Measurements from ENCODE around the gene CWC27.

CWC27 gene

DNA sequence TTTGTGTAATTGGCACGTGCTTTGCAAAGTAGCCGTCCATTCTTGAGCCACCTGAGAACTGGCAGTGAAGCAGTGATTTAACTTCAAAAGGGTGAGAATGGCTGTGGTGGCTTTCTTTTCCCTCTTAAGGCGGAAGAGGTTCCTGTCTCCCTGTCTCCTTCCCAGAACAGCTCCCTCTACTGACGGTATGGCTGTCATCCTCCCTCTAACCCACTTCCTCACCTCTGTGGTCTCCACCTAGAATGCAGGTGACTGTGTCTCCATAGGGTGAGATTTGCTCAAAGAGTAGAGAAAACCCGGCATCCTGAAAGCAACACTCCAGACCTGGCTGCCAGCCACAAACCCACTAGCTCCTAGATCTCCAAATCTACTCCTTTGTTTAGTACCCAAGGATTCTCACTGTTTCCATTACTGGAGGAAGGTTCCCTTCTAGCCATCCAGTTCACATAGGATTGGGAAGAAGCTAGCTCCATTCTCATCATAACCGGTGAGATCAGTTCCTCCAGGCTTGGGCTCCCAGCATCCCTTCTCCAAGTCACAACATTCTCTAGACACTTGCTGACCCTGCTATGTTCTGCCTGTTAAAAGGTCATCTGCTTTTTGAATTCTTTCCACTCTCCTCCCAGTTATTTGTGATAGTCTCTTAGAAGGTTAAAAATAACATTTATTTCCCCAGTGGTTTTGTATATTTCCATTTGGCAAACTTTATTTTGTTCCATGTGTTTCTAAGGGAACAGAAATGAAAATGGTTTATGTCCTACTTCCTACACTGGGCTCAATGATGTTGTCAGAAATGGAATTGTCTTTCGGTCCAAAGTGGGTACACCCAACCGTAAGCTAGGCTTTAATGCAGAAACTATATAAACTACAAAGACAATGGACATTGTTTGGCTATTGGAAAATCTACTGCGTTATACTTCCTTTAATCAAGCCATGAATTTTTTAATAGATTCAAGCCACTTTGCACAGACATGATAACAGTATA is 269.4 kb downstream of the CWC27 start:
- no peak for DNase-seq (ENCODE audit: extremely low spot score)
- POLR2A ChIA-PET = no interaction called here
- TF ChIP-seq, protein P1, sequence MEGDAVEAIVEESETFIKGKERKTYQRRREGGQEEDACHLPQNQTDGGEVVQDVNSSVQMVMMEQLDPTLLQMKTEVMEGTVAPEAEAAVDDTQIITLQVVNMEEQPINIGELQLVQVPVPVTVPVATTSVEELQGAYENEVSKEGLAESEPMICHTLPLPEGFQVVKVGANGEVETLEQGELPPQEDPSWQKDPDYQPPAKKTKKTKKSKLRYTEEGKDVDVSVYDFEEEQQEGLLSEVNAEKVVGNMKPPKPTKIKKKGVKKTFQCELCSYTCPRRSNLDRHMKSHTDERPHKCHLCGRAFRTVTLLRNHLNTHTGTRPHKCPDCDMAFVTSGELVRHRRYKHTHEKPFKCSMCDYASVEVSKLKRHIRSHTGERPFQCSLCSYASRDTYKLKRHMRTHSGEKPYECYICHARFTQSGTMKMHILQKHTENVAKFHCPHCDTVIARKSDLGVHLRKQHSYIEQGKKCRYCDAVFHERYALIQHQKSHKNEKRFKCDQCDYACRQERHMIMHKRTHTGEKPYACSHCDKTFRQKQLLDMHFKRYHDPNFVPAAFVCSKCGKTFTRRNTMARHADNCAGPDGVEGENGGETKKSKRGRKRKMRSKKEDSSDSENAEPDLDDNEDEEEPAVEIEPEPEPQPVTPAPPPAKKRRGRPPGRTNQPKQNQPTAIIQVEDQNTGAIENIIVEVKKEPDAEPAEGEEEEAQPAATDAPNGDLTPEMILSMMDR (IDR thresholded peaks at IDR 0.05; ENCODE audit: control extremely low read depth, extremely low read depth, low read depth, missing control alignments) = peak; percentile 26
- CTCF ChIA-PET = interaction anchor here (1.0 to 8.1 kb wide), 6 partner anchors 10 to 445 kb away, joined by 3 to 51 read pairs (median 4); no protein-coding TSS in a partner anchor

DNA sequence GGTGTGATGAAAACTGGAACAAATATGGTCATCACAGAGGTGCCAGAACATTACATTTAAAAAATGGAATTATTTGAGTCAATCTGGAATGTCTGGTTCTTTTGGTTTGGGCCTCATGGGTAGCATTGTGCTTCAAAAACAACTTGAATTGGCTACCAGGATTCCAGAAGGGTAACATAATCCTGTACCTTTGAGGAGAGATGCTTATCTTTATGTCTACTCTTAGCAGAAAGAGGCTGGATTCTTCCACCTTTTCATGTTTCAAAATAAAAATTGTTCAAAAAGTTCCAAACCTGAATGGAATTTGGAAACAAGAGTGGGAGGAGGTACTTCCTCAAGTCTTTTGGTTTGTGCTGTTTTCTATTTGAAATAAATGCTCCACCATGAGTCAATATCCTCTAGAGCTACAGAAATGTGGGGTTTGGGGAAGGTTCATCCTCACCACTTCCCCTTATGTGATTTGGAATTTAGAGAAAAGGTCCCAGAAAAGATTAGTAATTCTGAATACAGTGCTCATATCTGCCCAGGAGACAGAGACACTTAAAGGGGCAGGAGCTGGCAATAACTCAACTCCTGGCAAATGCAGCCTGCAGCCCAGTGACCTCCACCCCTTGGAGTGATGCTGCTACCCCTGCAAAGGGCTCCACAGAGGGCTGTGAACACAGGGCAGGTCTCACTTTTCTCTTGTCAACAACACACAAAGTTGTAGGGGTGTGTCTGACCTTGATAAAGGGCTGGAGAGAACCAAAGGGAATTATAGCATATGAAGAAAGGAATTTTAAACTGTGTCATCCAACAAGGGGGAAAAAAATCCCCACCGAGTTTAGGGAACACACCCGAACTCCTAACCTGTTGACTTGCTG is 272.8 kb downstream of the CWC27 start:
- CTCF ChIA-PET = no interaction called here
- POLR2A ChIA-PET = no interaction called here
- DNase-seq (ENCODE audit: extremely low spot score) = no peak
- TF ChIP-seq, protein P1 (IDR thresholded peaks at IDR 0.05; ENCODE audit: control extremely low read depth, extremely low read depth, low read depth, missing control alignments) = no peak

DNA sequence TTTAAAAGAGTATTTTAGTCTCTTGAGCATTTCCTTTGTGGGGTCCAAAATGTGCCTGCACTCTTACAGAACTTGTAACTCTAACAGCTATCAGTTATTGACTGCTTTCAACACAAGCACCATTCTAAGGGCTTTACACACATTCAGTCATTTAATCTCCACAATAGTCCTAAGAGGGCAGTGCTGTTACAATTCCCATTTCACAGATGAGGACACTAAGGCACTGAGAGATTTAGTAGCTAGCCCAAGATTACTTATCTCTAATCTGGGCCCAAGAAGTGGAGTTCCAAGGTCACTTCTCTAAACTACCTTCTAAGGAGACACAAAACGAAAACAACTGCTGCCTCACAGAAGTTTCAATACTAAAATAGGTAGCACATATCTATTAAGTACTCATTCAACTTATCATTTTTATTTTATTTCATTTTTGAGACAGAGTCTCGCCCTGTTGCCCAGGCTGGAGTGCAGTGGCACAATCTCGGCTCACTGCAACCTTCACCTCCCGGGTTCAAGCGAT is 275.2 kb downstream of the CWC27 start:
- POLR2A ChIA-PET = no interaction called here
- CTCF ChIA-PET = interaction anchor here (0.9 to 1.6 kb wide), 2 partner anchors 13 to 14 kb away, joined by 3 to 4 read pairs; no protein-coding TSS in a partner anchor
- TF ChIP-seq, protein P1 (IDR thresholded peaks at IDR 0.05; ENCODE audit: control extremely low read depth, extremely low read depth, low read depth, missing control alignments) = no peak
- no peak for DNase-seq (ENCODE audit: extremely low spot score)

DNA sequence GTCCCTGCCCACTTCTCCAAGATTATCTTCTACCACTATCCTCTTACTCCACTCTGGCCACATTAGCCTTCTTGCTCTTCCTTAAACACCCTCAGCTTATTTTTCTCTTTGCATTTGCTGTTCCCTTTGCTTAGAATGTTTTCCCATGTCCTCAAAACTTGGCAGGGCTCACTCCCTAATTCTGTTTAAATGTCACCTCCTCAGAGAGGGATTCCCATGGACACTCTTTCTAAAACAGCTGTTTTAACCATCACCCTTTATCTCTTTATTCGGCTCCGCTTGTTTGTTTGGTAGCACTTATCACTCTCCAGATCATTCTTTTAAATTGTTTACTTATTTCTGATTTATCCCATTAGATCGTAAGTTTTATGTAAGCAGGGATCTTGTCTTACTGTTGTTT is 278.5 kb downstream of the CWC27 start:
- ChIA-PET POLR2A (no interaction called here), CTCF (interaction anchor here (6.2 kb wide), 1 partner anchor 11 kb away, joined by 51 read pairs; no protein-coding TSS in a partner anchor)
- no peak for DNase-seq (ENCODE audit: extremely low spot score)

DNA sequence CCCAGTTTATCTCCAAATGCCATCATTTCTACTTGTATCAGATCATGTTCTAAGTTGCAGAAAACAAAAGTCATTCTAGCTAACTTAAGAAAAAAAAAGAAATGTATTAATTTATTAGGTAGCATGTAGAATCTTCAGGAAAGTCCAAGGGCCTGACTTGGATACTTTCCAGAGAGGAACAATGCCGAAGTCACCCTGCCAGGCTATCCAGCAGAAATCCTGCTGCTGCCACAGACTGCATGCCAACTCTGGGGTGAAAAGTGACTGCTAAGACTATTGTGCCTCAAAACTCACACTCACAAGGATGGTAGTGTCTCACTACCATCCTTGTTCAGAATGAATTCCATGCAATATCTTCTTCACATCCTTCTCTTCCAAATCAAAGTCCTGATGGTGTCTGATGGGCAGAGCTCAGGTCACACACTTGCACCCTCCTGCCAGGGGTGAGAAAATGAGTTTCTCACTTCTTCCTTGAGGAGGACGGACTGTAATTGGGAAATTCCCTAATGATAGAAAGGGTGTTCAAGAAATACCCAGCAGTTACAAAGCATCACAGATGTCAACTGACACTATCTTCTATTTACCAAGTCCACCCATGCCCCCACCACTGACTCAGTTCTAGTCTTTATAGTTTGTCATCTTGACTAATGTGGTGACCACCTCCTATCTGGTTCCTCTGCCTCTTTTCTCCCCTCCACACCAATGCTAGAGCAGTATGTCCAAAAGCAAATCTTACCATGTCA is 279.4 kb downstream of the CWC27 start:
- TF ChIP-seq, protein P1 (IDR thresholded peaks at IDR 0.05; ENCODE audit: control extremely low read depth, extremely low read depth, low read depth, missing control alignments) = no peak
- CTCF ChIA-PET = interaction anchor here (1.0 to 6.2 kb wide), 5 partner anchors 12 to 53 kb away, joined by 3 to 51 read pairs (median 4); no protein-coding TSS in a partner anchor
- POLR2A ChIA-PET = interaction anchor here (0.9 to 1.1 kb wide), 2 partner anchors 17 to 22 kb away, joined by 4 to 5 read pairs; no protein-coding TSS in a partner anchor
- no peak for DNase-seq (ENCODE audit: extremely low spot score)

More for the DNA sequence above, 278.5 kb downstream of the CWC27 start:
- TF ChIP-seq, protein P1 (IDR thresholded peaks at IDR 0.05; ENCODE audit: control extremely low read depth, extremely low read depth, low read depth, missing control alignments) = no peak

All from GM10248 (cell line).